ENCODE results near the gene SLC35F3. TPM values are rescaled to one million over a fixed set of nuclear protein-coding genes. Genes with fewer than 3 reads are reported as not detected.

SLC35F3 gene
- total and polyA plus RNA-seq, 9 of the 15 experiments (the other 6 are each of a cell fraction or from before 2014, with no cell fraction given), result 0.04 to 0.07 (median 0.04) TPM; not detected in 6

GRCh38 chr1:234205966-234206365 is 301.5 kb downstream of the SLC35F3 start:
- Histone ChIP-seq H3K9me3 (replicated peaks; ENCODE audit: control insufficient read depth, insufficient read depth, low read depth, low read length) (no peaks in the 10 kb centered on the region), H3K9ac (ENCODE audit: insufficient read depth in 1 of 2, low read depth in 2 of 2, low read length in 2 of 2) (no peak overlapping the region), H3K27me3 (ENCODE audit: control insufficient read depth in 2 of 2, insufficient read depth in 2 of 2, low read length in 2 of 2) (peaks cover 8 to 19% of the 10 kb centered on the region in 2 experiments), H3K4me1 (replicated peaks in 1 of 2; ENCODE audit: control insufficient read depth in 2 of 2, insufficient read depth in 2 of 2, low read length in 2 of 2) (no peaks in the 10 kb centered on the region), H3K4me3 (no peak overlapping the region), H3K27ac (ENCODE audit: extremely low read depth, low read depth, low read length) (no peak overlapping the region), H4K20me1 (replicated peaks; ENCODE audit: control insufficient read depth, insufficient read depth, low read length) (no peaks in the 10 kb centered on the region), H2AFZ (ENCODE audit: low read depth, low read length) (no peak overlapping the region), H3K36me3 (ENCODE audit: control insufficient read depth, insufficient read depth, low read length) (no peaks in the 10 kb centered on the region), H3K4me2 (ENCODE audit: insufficient read depth, low read length) (no peak overlapping the region), H3K79me2 (ENCODE audit: control insufficient read depth, insufficient read depth, low read length) (no peaks in the 10 kb centered on the region), H3K9me1 (ENCODE audit: control insufficient read depth, insufficient read depth, low read length) (no peaks in the 10 kb centered on the region)
- BruUV-seq (replicated peaks), result no TSS peak
- DNase-seq (ENCODE audit: extremely low read depth in 1 of 4, low spot score in 3 of 4) (no peak), ATAC-seq (no peak), FAIRE-seq (no peak)
- CTCF ChIA-PET (ENCODE audit: low intra/inter-chr PET ratio), result no interaction called here
- intact Hi-C loops (cut with micrococcal nuclease), result no loop called here
- POLR2A ChIA-PET, result no interaction called here
- TF ChIP-seq, protein P1, sequence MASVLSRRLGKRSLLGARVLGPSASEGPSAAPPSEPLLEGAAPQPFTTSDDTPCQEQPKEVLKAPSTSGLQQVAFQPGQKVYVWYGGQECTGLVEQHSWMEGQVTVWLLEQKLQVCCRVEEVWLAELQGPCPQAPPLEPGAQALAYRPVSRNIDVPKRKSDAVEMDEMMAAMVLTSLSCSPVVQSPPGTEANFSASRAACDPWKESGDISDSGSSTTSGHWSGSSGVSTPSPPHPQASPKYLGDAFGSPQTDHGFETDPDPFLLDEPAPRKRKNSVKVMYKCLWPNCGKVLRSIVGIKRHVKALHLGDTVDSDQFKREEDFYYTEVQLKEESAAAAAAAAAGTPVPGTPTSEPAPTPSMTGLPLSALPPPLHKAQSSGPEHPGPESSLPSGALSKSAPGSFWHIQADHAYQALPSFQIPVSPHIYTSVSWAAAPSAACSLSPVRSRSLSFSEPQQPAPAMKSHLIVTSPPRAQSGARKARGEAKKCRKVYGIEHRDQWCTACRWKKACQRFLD (CRISPR knock-in tag; IDR thresholded peaks at IDR 0.05), result no peak
- no peak for TF ChIP-seq HES1 (IDR thresholded peaks at IDR 0.05; ENCODE audit: low read depth)
- TF ChIP-seq NFYB (IDR thresholded peaks at IDR 0.05; ENCODE audit: extremely low read depth, insufficient read length), result no peak
- TF ChIP-seq ZSCAN29 (IDR thresholded peaks at IDR 0.05), result no peak
- TF ChIP-seq KAT8 (IDR thresholded peaks at IDR 0.05; ENCODE audit: low read depth), result no peak
- no peak for TF ChIP-seq TCF15 (CRISPR knock-in tag; IDR thresholded peaks at IDR 0.05)
- no peak for TF ChIP-seq HDAC8 (tag; IDR thresholded peaks at IDR 0.05)
- TF ChIP-seq SIN3B (IDR thresholded peaks at IDR 0.05; ENCODE audit: low read depth), result no peak
- TF ChIP-seq EGR1 (conservative IDR thresholded peaks at IDR 0.05), result no peak
- TF ChIP-seq ZNF133 (CRISPR knock-in tag; IDR thresholded peaks at IDR 0.05), result no peak
- no peak for TF ChIP-seq ZNF263 (CRISPR knock-in tag; IDR thresholded peaks at IDR 0.05; ENCODE audit: borderline replicate concordance)
- TF ChIP-seq POLR3G (IDR thresholded peaks at IDR 0.05; ENCODE audit: extremely low read depth, insufficient read length, insufficient replicate concordance), result no peak
- TF ChIP-seq, protein P2, sequence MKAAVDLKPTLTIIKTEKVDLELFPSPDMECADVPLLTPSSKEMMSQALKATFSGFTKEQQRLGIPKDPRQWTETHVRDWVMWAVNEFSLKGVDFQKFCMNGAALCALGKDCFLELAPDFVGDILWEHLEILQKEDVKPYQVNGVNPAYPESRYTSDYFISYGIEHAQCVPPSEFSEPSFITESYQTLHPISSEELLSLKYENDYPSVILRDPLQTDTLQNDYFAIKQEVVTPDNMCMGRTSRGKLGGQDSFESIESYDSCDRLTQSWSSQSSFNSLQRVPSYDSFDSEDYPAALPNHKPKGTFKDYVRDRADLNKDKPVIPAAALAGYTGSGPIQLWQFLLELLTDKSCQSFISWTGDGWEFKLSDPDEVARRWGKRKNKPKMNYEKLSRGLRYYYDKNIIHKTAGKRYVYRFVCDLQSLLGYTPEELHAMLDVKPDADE (conservative IDR thresholded peaks at IDR 0.05; ENCODE audit: control insufficient read depth, low read depth, low read length), result no peak
- TF ChIP-seq SMC3 (conservative IDR thresholded peaks at IDR 0.05; ENCODE audit: insufficient read depth, low read depth, low read length), result no peak
- TF ChIP-seq EP300 (IDR thresholded peaks at IDR 0.05; ENCODE audit: low read length), result no peak
- no peak for TF ChIP-seq XRCC5 (IDR thresholded peaks at IDR 0.05; ENCODE audit: low read depth, low read length)
- TF ChIP-seq MAFG (tag; conservative IDR thresholded peaks at IDR 0.05), result no peak
- TF ChIP-seq ZFP30 (CRISPR knock-in tag; IDR thresholded peaks at IDR 0.05; ENCODE audit: borderline replicate concordance), result no peak
- in situ Hi-C loops (cut with MboI), result no loop called here
- WGBS (ENCODE audit: insufficient coverage, low coverage, missing lambda C conversion rate), result 2% methylated on average over 6 of the region's 7 CpGs

Measured in K562 (cell line).